ENCODE measurements around the gene SSH2. TPM values are rescaled to one million over a fixed set of nuclear protein-coding genes. Genes with fewer than 3 reads are reported as not detected.

Gene SSH2
- total RNA-seq, 4 donors from 2014 or later = 30.2 to 38.6 (median 35.5) TPM

DNA sequence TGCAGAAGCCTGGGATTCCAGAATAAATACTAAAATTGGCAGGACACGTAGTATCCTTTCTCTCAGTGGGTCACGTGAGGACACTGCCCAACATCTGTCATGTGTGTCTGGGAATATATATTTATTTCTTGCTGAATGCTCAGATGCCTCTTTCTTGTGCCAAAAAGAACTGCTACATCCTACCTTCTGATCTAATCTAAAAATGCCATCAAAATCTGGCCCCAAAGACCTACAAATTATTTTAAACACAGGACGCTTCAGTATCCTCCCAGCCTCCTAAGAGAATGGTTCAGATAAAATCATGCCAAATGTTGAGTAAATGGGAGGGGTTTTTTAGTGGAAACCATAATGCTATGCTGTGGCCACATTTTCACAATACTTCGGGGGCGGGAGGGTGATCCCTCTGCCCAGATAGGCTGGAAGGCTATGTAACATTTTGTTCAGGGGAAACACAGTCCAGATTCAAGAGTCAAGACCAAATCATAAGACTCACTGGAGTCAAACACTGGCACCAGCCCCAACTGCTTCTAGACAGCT lies 284.4 kb downstream of the SSH2 start:
- peak in 1 of 2 donors; percentile 11 for TF ChIP-seq POLR2A (IDR thresholded peaks at IDR 0.05)
- TF ChIP-seq, protein P1, sequence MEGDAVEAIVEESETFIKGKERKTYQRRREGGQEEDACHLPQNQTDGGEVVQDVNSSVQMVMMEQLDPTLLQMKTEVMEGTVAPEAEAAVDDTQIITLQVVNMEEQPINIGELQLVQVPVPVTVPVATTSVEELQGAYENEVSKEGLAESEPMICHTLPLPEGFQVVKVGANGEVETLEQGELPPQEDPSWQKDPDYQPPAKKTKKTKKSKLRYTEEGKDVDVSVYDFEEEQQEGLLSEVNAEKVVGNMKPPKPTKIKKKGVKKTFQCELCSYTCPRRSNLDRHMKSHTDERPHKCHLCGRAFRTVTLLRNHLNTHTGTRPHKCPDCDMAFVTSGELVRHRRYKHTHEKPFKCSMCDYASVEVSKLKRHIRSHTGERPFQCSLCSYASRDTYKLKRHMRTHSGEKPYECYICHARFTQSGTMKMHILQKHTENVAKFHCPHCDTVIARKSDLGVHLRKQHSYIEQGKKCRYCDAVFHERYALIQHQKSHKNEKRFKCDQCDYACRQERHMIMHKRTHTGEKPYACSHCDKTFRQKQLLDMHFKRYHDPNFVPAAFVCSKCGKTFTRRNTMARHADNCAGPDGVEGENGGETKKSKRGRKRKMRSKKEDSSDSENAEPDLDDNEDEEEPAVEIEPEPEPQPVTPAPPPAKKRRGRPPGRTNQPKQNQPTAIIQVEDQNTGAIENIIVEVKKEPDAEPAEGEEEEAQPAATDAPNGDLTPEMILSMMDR (IDR thresholded peaks at IDR 0.05) = no peak
- Histone ChIP-seq H3K36me3 (no peaks in the 10 kb centered on the region), H3K27ac (peak overlapping the region; percentile 88 to 96 (median 90)), H3K9me3 (no peaks in the 10 kb centered on the region), H3K4me3 (replicated peaks in 1 of 3) (no peak overlapping the region), H3K27me3 (no peaks in the 10 kb centered on the region), H3K4me1 (peaks cover 60 to 71% of the 10 kb centered on the region in 2 donors)
- WGBS, 2 donors = 45 to 69% methylated on average over 5 of the region's 5 CpGs
- peak; percentile 64 to 69 for DNase-seq
- intact Hi-C loops (cut with DNase I) = no loop called here

DNA sequence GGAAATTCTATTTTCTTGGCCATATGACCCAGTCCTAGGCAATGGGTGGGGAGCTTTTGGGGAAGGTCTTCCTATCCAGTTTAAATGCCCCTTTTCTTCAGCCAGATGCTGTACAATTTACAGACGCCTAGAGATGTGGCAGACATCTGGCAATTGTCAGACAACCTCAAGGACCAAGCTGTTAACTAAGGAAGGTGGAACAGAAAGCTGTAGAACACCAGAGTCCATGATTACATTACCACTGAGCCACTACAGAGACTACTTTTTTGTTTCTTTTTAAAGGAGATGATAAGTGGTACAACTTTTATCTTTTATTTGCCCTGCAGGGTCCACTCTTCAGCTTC lies 286.2 kb downstream of the SSH2 start:
- peaks cover 58 to 76% of the 10 kb centered on the region in 2 donors for H3K4me1 ChIP-seq
- H3K27ac ChIP-seq = peak overlapping the region; percentile 88 to 96 (median 90)
- intact Hi-C loops (cut with DNase I) = no loop called here
- no peaks in the 10 kb centered on the region for H3K9me3 ChIP-seq
- 86 to 91% methylated on average over 1 of the region's 1 CpG for WGBS, 2 donors
- no peaks in the 10 kb centered on the region for H3K36me3 ChIP-seq
- H3K27me3 ChIP-seq = no peaks in the 10 kb centered on the region
- DNase-seq = no peak
- TF ChIP-seq, protein P1 (IDR thresholded peaks at IDR 0.05) = no peak
- no peak for TF ChIP-seq POLR2A (IDR thresholded peaks at IDR 0.05)
- H3K4me3 ChIP-seq (replicated peaks in 1 of 3) = no peak overlapping the region

- H3K27ac ChIP-seq = peak overlapping the region; percentile 88 to 96 (median 90)
- WGBS, 2 donors = 34 to 42% methylated on average over 2 of the region's 2 CpGs
- intact Hi-C loops (cut with DNase I) = no loop called here
Observed at GRCh38 chr17:29642171-29642611, 287.8 kb downstream of the SSH2 start.

GRCh38 chr17:29640981-29641642 lies 288.9 kb downstream of the SSH2 start:
- H3K36me3 ChIP-seq = peaks cover 0 to 6% of the 10 kb centered on the region in 2 donors
- no peaks in the 10 kb centered on the region for H3K9me3 ChIP-seq
- no peaks in the 10 kb centered on the region for H3K27me3 ChIP-seq
- no peak for DNase-seq
- WGBS, 2 donors = 78 to 82% methylated on average over 7 of the region's 7 CpGs
- TF ChIP-seq, protein P1 (IDR thresholded peaks at IDR 0.05) = no peak
- no peak for TF ChIP-seq POLR2A (IDR thresholded peaks at IDR 0.05)
- peak overlapping the region; percentile 88 to 96 (median 90) for H3K27ac ChIP-seq
- no peak overlapping the region for H3K4me3 ChIP-seq (replicated peaks in 1 of 3)
- intact Hi-C loops (cut with DNase I) = no loop called here
- H3K4me1 ChIP-seq = peaks cover 58 to 72% of the 10 kb centered on the region in 2 donors

More at GRCh38 chr17:29642171-29642611, 287.8 kb downstream of the SSH2 start:
- TF ChIP-seq, protein P1 (IDR thresholded peaks at IDR 0.05) = no peak
- TF ChIP-seq POLR2A (IDR thresholded peaks at IDR 0.05) = no peak
- peak in 1 of 2 donors; percentile 29 for DNase-seq
- Histone ChIP-seq H3K4me1 (peaks cover 58 to 76% of the 10 kb centered on the region in 2 donors), H3K9me3 (no peaks in the 10 kb centered on the region), H3K36me3 (no peaks in the 10 kb centered on the region), H3K27me3 (no peaks in the 10 kb centered on the region), H3K4me3 (replicated peaks in 1 of 3) (no peak overlapping the region)

DNA sequence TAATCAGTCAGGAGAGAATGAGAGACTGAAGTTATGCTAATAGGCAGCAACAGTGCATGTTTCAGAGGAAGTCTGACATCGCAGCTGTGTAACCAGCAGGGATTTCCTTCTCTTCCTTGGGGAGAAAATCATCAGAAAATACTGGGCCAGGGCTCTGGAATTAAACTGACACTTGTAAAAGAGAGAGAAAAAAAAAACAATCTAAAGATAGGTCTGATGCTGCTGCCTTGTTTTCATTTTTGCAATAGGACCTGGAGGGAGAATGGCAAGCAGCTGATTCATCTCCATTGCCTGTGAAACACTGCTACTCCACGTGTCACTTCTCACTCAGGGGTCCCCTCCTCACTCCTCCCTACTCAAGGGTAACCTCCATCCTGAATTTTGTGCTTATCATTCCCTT lies 289.6 kb downstream of the SSH2 start:
- WGBS, 2 donors = 50 to 61% methylated on average over 2 of the region's 2 CpGs
- no peaks in the 10 kb centered on the region for H3K9me3 ChIP-seq
- no peak overlapping the region for H3K4me3 ChIP-seq (replicated peaks in 1 of 3)
- peaks cover 51 to 65% of the 10 kb centered on the region in 2 donors for H3K4me1 ChIP-seq
- H3K27me3 ChIP-seq = no peaks in the 10 kb centered on the region
- no peak for DNase-seq
- TF ChIP-seq, protein P1 (IDR thresholded peaks at IDR 0.05) = no peak
- TF ChIP-seq POLR2A (IDR thresholded peaks at IDR 0.05) = no peak
- peak overlapping the region; percentile 88 to 96 (median 90) for H3K27ac ChIP-seq
- peaks cover 4 to 13% of the 10 kb centered on the region in 2 donors for H3K36me3 ChIP-seq
- intact Hi-C loops (cut with DNase I) = no loop called here

Data from thyroid gland (tissue), 4 donors.